Measurements from ENCODE around the gene ZNF189. TPM values are rescaled to one million over a fixed set of nuclear protein-coding genes. Genes with fewer than 3 reads are reported as not detected.

Gene ZNF189
- polyA plus RNA-seq, 2 donors, result 3.4 to 5.2 TPM

DNA sequence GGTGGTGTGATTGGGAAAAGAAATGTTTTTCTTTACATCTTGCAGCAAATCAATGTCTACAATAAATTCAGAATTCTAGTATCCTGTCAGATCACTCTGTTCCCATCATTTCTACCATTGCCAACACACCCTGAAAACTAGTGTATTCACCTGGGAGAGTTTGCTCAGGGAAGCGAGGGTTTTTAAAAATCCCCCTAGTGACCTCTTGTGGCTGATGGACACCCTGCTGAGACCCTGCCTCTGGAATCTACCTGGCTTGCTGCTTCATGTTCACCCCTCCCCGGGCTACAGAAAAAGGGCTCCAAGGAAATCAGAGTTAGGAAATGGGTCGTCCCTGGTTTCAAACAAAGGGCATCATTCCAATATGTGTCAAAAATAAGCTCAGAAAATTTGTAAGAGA lies 58.4 kb downstream of the ZNF189 start:
- no peak overlapping the region for H3K27ac ChIP-seq (ENCODE audit: low read depth in 2 of 2, low read length in 1 of 2)
- no peak overlapping the region for H3K4me3 ChIP-seq (ENCODE audit: low read depth in 1 of 2, low read length in 2 of 2)
- 34 to 41% methylated on average over 3 of the region's 3 CpGs for WGBS, 2 donors
- H3K9me3 ChIP-seq (ENCODE audit: control insufficient read depth in 2 of 2, insufficient read depth in 1 of 2, low read depth in 1 of 2, low read length in 1 of 2), result no peaks in the 10 kb centered on the region
- H3K27me3 ChIP-seq (ENCODE audit: control insufficient read depth in 1 of 2, insufficient read depth in 2 of 2, low read length in 2 of 2), result no peaks in the 10 kb centered on the region
- H3K4me1 ChIP-seq (ENCODE audit: control insufficient read depth in 2 of 2, insufficient read depth in 2 of 2, low read length in 1 of 2), result no peaks in the 10 kb centered on the region
- H3K36me3 ChIP-seq (ENCODE audit: control insufficient read depth in 2 of 2, insufficient read depth in 2 of 2, low read length in 1 of 2), result no peaks in the 10 kb centered on the region

DNA sequence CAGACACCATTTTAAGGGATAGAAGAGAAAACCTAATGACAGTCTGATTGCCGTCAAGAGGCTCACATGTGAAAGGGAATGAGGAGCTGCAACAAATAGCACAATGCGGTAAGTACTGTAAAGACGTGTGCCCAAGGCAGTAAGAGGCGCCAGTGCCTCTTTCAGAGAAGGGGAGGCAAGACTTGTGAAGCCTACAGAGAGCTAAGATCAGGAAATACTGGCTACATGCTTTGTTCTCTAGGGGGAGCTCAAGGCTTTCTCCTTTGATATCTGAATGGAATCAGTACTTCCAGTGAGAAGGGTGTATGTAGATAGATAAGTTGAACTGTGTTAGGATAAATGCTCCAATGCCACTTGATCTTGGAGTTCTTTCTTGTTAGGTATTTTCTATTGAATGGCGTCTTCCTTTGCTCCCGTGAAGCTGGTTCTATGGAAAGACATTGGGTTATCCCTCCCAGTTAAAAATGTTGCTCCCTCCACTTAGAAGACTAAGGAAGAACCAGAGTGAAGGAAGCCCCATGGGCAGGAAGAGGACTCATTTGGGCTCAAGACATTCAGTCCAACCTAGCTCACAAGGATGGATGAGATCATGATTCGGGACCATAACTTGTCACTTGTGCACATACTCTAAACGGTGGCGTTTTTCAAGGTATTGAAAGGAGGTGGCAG lies 60.4 kb downstream of the ZNF189 start:
- Histone ChIP-seq H3K36me3 (ENCODE audit: control insufficient read depth in 2 of 2, insufficient read depth in 2 of 2, low read length in 1 of 2) (no peaks in the 10 kb centered on the region), H3K27ac (ENCODE audit: low read depth in 2 of 2, low read length in 1 of 2) (no peak overlapping the region), H3K4me1 (ENCODE audit: control insufficient read depth in 2 of 2, insufficient read depth in 2 of 2, low read length in 1 of 2) (no peaks in the 10 kb centered on the region), H3K4me3 (ENCODE audit: low read depth in 1 of 2, low read length in 2 of 2) (no peak overlapping the region), H3K9me3 (ENCODE audit: control insufficient read depth in 2 of 2, insufficient read depth in 1 of 2, low read depth in 1 of 2, low read length in 1 of 2) (no peaks in the 10 kb centered on the region), H3K27me3 (ENCODE audit: control insufficient read depth in 1 of 2, insufficient read depth in 2 of 2, low read length in 2 of 2) (no peaks in the 10 kb centered on the region)
- 34 to 39% methylated on average over 9 of the region's 9 CpGs for WGBS, 2 donors

Other genes with a start within 250 kb of the ZNF189 start
- under 1 TPM in 1 of 2 donors, not detected in 1; 0.01 TPM for gene BAAT, start 13.8 kb upstream of the ZNF189 start, polyA plus RNA-seq
- gene MRPL50, start 233 bp upstream of the ZNF189 start, polyA plus RNA-seq, result 1 to 10 TPM; 5.0 to 6.6 TPM
- gene ALDOB, start 36.9 kb downstream of the ZNF189 start, polyA plus RNA-seq, result under 1 TPM; 0.08 to 0.12 TPM
- gene RNF20, start 135.0 kb downstream of the ZNF189 start, polyA plus RNA-seq, result 10 to 100 TPM; 12.0 to 12.7 TPM
- gene PPP3R2, start 196.1 kb downstream of the ZNF189 start, polyA plus RNA-seq, result not detected

Measured in esophagus (tissue), 2 donors.